Measurements from ENCODE around the gene SRRM1.

GRCh38 chr1:24664507-24665033 lies 21.5 kb downstream of the SRRM1 start:
- TF ChIP-seq ZNF416 (CRISPR knock-in tag; IDR thresholded peaks at IDR 0.05) = no peak
- TF ChIP-seq CTCF (IDR thresholded peaks at IDR 0.05) = no peak
- no peak for TF ChIP-seq MAX (CRISPR knock-in tag; IDR thresholded peaks at IDR 0.05)
- no peak for TF ChIP-seq MYBL2 (CRISPR knock-in tag; IDR thresholded peaks at IDR 0.05)

Data from WTC11 (cell line).